ENCODE data around the gene MDM1.

Gene MDM1

GRCh38 chr12:68269779-68270178 lies 62.4 kb downstream of the MDM1 start:
- Histone ChIP-seq H3K27me3 (ENCODE audit: control insufficient read depth, insufficient read depth, low read length) (no peaks in the 10 kb centered on the region), H3K36me3 (ENCODE audit: control insufficient read depth, insufficient read depth, low read length) (no peaks in the 10 kb centered on the region), H3K4me1 (ENCODE audit: control insufficient read depth, insufficient read depth, low read length) (no peaks in the 10 kb centered on the region), H3K27ac (ENCODE audit: low read depth, low read length) (no peak overlapping the region), H3K9me3 (ENCODE audit: control insufficient read depth, insufficient read depth, low read depth, low read length) (no peaks in the 10 kb centered on the region), H3K9ac (ENCODE audit: low read length) (no peak overlapping the region), H3K4me3 (ENCODE audit: low read depth, low read length) (no peak overlapping the region)

GRCh38 chr12:68268967-68269366 lies 63.2 kb downstream of the MDM1 start:
- H3K9me3 ChIP-seq (ENCODE audit: control insufficient read depth, insufficient read depth, low read depth, low read length) = no peaks in the 10 kb centered on the region
- H3K4me1 ChIP-seq (ENCODE audit: control insufficient read depth, insufficient read depth, low read length) = no peaks in the 10 kb centered on the region
- no peak overlapping the region for H3K9ac ChIP-seq (ENCODE audit: low read length)
- H3K27me3 ChIP-seq (ENCODE audit: control insufficient read depth, insufficient read depth, low read length) = no peaks in the 10 kb centered on the region
- H3K4me3 ChIP-seq (ENCODE audit: low read depth, low read length) = no peak overlapping the region
- no peaks in the 10 kb centered on the region for H3K36me3 ChIP-seq (ENCODE audit: control insufficient read depth, insufficient read depth, low read length)
- H3K27ac ChIP-seq (ENCODE audit: low read depth, low read length) = no peak overlapping the region

- Histone ChIP-seq H3K4me1 (ENCODE audit: control insufficient read depth, insufficient read depth, low read length) (no peaks in the 10 kb centered on the region), H3K27me3 (ENCODE audit: control insufficient read depth, insufficient read depth, low read length) (no peaks in the 10 kb centered on the region), H3K36me3 (ENCODE audit: control insufficient read depth, insufficient read depth, low read length) (no peaks in the 10 kb centered on the region), H3K27ac (ENCODE audit: low read depth, low read length) (no peak overlapping the region), H3K4me3 (ENCODE audit: low read depth, low read length) (no peak overlapping the region), H3K9me3 (ENCODE audit: control insufficient read depth, insufficient read depth, low read depth, low read length) (no peaks in the 10 kb centered on the region), H3K9ac (ENCODE audit: low read length) (no peak overlapping the region)
These were observed 64.2 kb downstream of the MDM1 start for GRCh38 chr12:68267892-68268396.

GRCh38 chr12:68264857-68265256 lies 67.3 kb downstream of the MDM1 start:
- Histone ChIP-seq H3K9ac (ENCODE audit: low read length) (no peak overlapping the region), H3K4me1 (ENCODE audit: control insufficient read depth, insufficient read depth, low read length) (peaks cover 3% of the 10 kb centered on the region; the same call in 1 of the 2 replicates), H3K4me3 (ENCODE audit: low read depth, low read length) (no peak overlapping the region), H3K27me3 (ENCODE audit: control insufficient read depth, insufficient read depth, low read length) (no peaks in the 10 kb centered on the region), H3K36me3 (ENCODE audit: control insufficient read depth, insufficient read depth, low read length) (no peaks in the 10 kb centered on the region), H3K27ac (ENCODE audit: low read depth, low read length) (no peak overlapping the region), H3K9me3 (ENCODE audit: control insufficient read depth, insufficient read depth, low read depth, low read length) (no peaks in the 10 kb centered on the region)

GRCh38 chr12:68264158-68264855 lies 67.9 kb downstream of the MDM1 start:
- Histone ChIP-seq H3K27ac (ENCODE audit: low read depth, low read length) (no peak overlapping the region), H3K4me1 (ENCODE audit: control insufficient read depth, insufficient read depth, low read length) (peaks cover 3% of the 10 kb centered on the region; the same call in 1 of the 2 replicates)

GRCh38 chr12:68263366-68263765 lies 68.8 kb downstream of the MDM1 start:
- no peak overlapping the region for H3K9ac ChIP-seq (ENCODE audit: low read length)
- H3K9me3 ChIP-seq (ENCODE audit: control insufficient read depth, insufficient read depth, low read depth, low read length) = no peaks in the 10 kb centered on the region
- no peak overlapping the region for H3K27ac ChIP-seq (ENCODE audit: low read depth, low read length)
- peaks cover 3% of the 10 kb centered on the region; the same call in 1 of the 2 replicates for H3K4me1 ChIP-seq (ENCODE audit: control insufficient read depth, insufficient read depth, low read length)
- no peaks in the 10 kb centered on the region for H3K36me3 ChIP-seq (ENCODE audit: control insufficient read depth, insufficient read depth, low read length)
- no peak overlapping the region for H3K4me3 ChIP-seq (ENCODE audit: low read depth, low read length)
- no peaks in the 10 kb centered on the region for H3K27me3 ChIP-seq (ENCODE audit: control insufficient read depth, insufficient read depth, low read length)

More at GRCh38 chr12:68264158-68264855, 67.9 kb downstream of the MDM1 start:
- Histone ChIP-seq H3K9ac (ENCODE audit: low read length) (no peak overlapping the region), H3K9me3 (ENCODE audit: control insufficient read depth, insufficient read depth, low read depth, low read length) (no peaks in the 10 kb centered on the region), H3K27me3 (ENCODE audit: control insufficient read depth, insufficient read depth, low read length) (no peaks in the 10 kb centered on the region), H3K36me3 (ENCODE audit: control insufficient read depth, insufficient read depth, low read length) (no peaks in the 10 kb centered on the region), H3K4me3 (ENCODE audit: low read depth, low read length) (no peak overlapping the region)

- Histone ChIP-seq H3K9ac (ENCODE audit: low read length) (no peak overlapping the region), H3K4me1 (ENCODE audit: control insufficient read depth, insufficient read depth, low read length) (peaks cover 3% of the 10 kb centered on the region; the same call in 1 of the 2 replicates), H3K27ac (ENCODE audit: low read depth, low read length) (no peak overlapping the region), H3K27me3 (ENCODE audit: control insufficient read depth, insufficient read depth, low read length) (no peaks in the 10 kb centered on the region), H3K36me3 (ENCODE audit: control insufficient read depth, insufficient read depth, low read length) (no peaks in the 10 kb centered on the region), H3K9me3 (ENCODE audit: control insufficient read depth, insufficient read depth, low read depth, low read length) (no peaks in the 10 kb centered on the region), H3K4me3 (ENCODE audit: low read depth, low read length) (no peak overlapping the region)
These were observed 70.3 kb downstream of the MDM1 start for GRCh38 chr12:68261896-68262295.

- Histone ChIP-seq H3K4me3 (ENCODE audit: low read depth, low read length) (no peak overlapping the region), H3K36me3 (ENCODE audit: control insufficient read depth, insufficient read depth, low read length) (no peaks in the 10 kb centered on the region), H3K27me3 (ENCODE audit: control insufficient read depth, insufficient read depth, low read length) (no peaks in the 10 kb centered on the region), H3K9me3 (ENCODE audit: control insufficient read depth, insufficient read depth, low read depth, low read length) (no peaks in the 10 kb centered on the region), H3K9ac (ENCODE audit: low read length) (no peak overlapping the region), H3K27ac (ENCODE audit: low read depth, low read length) (no peak overlapping the region), H3K4me1 (ENCODE audit: control insufficient read depth, insufficient read depth, low read length) (peaks cover 3% of the 10 kb centered on the region; the same call in 1 of the 2 replicates)
These were observed 72.0 kb downstream of the MDM1 start for GRCh38 chr12:68260153-68260552.

- Histone ChIP-seq H3K4me1 (ENCODE audit: control insufficient read depth, insufficient read depth, low read length) (peaks cover 3% of the 10 kb centered on the region; the same call in 1 of the 2 replicates), H3K9me3 (ENCODE audit: control insufficient read depth, insufficient read depth, low read depth, low read length) (no peaks in the 10 kb centered on the region), H3K36me3 (ENCODE audit: control insufficient read depth, insufficient read depth, low read length) (no peaks in the 10 kb centered on the region), H3K4me3 (ENCODE audit: low read depth, low read length) (no peak overlapping the region), H3K27ac (ENCODE audit: low read depth, low read length) (no peak overlapping the region), H3K27me3 (ENCODE audit: control insufficient read depth, insufficient read depth, low read length) (no peaks in the 10 kb centered on the region), H3K9ac (ENCODE audit: low read length) (no peak overlapping the region)
These were observed 72.7 kb downstream of the MDM1 start for GRCh38 chr12:68259318-68259940.

GRCh38 chr12:68253504-68253903 lies 78.7 kb downstream of the MDM1 start, which contains the start of gene IL22:
IL22 (minus strand) TSS chr12:68253604; CDS start chr12:68253448, 156 bp downstream.
- H3K9ac ChIP-seq (ENCODE audit: low read length) = no peak within 1 kb of the TSS
- H3K4me1 ChIP-seq (ENCODE audit: control insufficient read depth, insufficient read depth, low read length) = no peaks in the 10 kb centered on the region
- H3K27ac ChIP-seq (ENCODE audit: low read depth, low read length) = no peak within 1 kb of the TSS
- H3K27me3 ChIP-seq (ENCODE audit: control insufficient read depth, insufficient read depth, low read length) = no peaks in the 10 kb centered on the region
- no peak within 1 kb of the TSS for H3K4me3 ChIP-seq (ENCODE audit: low read depth, low read length)
- no peaks in the 10 kb centered on the region for H3K36me3 ChIP-seq (ENCODE audit: control insufficient read depth, insufficient read depth, low read length)
- H3K9me3 ChIP-seq (ENCODE audit: control insufficient read depth, insufficient read depth, low read depth, low read length) = no peaks in the 10 kb centered on the region

GRCh38 chr12:68252077-68252476 lies 80.1 kb downstream of the MDM1 start:
- H3K27me3 ChIP-seq (ENCODE audit: control insufficient read depth, insufficient read depth, low read length) = no peaks in the 10 kb centered on the region
- H3K9me3 ChIP-seq (ENCODE audit: control insufficient read depth, insufficient read depth, low read depth, low read length) = peaks cover 3% of the 10 kb centered on the region; the same call in 1 of the 2 replicates
- no peaks in the 10 kb centered on the region for H3K4me1 ChIP-seq (ENCODE audit: control insufficient read depth, insufficient read depth, low read length)
- no peak overlapping the region for H3K27ac ChIP-seq (ENCODE audit: low read depth, low read length)
- H3K4me3 ChIP-seq (ENCODE audit: low read depth, low read length) = no peak overlapping the region
- H3K9ac ChIP-seq (ENCODE audit: low read length) = no peak overlapping the region
- no peaks in the 10 kb centered on the region for H3K36me3 ChIP-seq (ENCODE audit: control insufficient read depth, insufficient read depth, low read length)
